Measurements from ENCODE around the gene SAMSN1. TPM values are rescaled to one million over a fixed set of nuclear protein-coding genes. Genes with fewer than 3 reads are reported as not detected.
A peak's percentile ranks its signal among the peaks of the same experiment; 100 is the strongest.

The SAMSN1 gene
- total RNA-seq, 4 donors from 2014 or later, result 1.6 to 9.5 (median 5.2) TPM

GRCh38 chr21:14535702-14536101 lies 10.4 kb downstream of the SAMSN1 start:
- Histone ChIP-seq H3K4me3 (no peak overlapping the region), H3K9me3 (no peaks in the 10 kb centered on the region), H3K27ac (no peak overlapping the region), H3K36me3 (no peaks in the 10 kb centered on the region), H3K4me1 (no peaks in the 10 kb centered on the region), H3K27me3 (no peaks in the 10 kb centered on the region)
- no peak for DNase-seq
- TF ChIP-seq EP300 (IDR thresholded peaks at IDR 0.05; ENCODE audit: low read depth) (no peak), POLR2AphosphoS5 (IDR thresholded peaks at IDR 0.05) (no peak), CTCF (IDR thresholded peaks at IDR 0.05) (no peak), POLR2A (IDR thresholded peaks at IDR 0.05) (no peak)
- in situ Hi-C loops (cut with MboI; ENCODE audit: low pct_ligation_motif_present in 1 of 4, low pct_unique_long_range_greater_than_20kb in 1 of 4, low sequenced_read_pairs in 3 of 4) (no loop called here), intact Hi-C loops (cut with DNase I; ENCODE audit: low total_unique reads) (no loop called here)

- H3K9me3 ChIP-seq, result no peaks in the 10 kb centered on the region
- no peak overlapping the region for H3K4me3 ChIP-seq
- no peaks in the 10 kb centered on the region for H3K36me3 ChIP-seq
- in situ Hi-C loops (cut with MboI; ENCODE audit: low pct_ligation_motif_present in 1 of 4, low pct_unique_long_range_greater_than_20kb in 1 of 4, low sequenced_read_pairs in 3 of 4) (no loop called here), intact Hi-C loops (cut with DNase I; ENCODE audit: low total_unique reads) (no loop called here)
- H3K27me3 ChIP-seq, result no peaks in the 10 kb centered on the region
- 73 to 80% methylated on average over 6 of the region's 6 CpGs for WGBS, 2 donors (ENCODE audit: low coverage in 1 of 2)
- no peak for DNase-seq
- no peaks in the 10 kb centered on the region for H3K4me1 ChIP-seq
- TF ChIP-seq POLR2A (IDR thresholded peaks at IDR 0.05) (no peak), EP300 (IDR thresholded peaks at IDR 0.05; ENCODE audit: low read depth) (no peak), POLR2AphosphoS5 (IDR thresholded peaks at IDR 0.05) (no peak), CTCF (IDR thresholded peaks at IDR 0.05) (no peak)
- peak overlapping the region; percentile 43 to 59 (median 50) for H3K27ac ChIP-seq
Observed at GRCh38 chr21:14533499-14534428, 12.4 kb downstream of the SAMSN1 start.

- Histone ChIP-seq H3K36me3 (no peaks in the 10 kb centered on the region), H3K9me3 (no peaks in the 10 kb centered on the region), H3K4me1 (no peaks in the 10 kb centered on the region), H3K27ac (peak overlapping the region in 1 of 4 donors; percentile 6), H3K27me3 (no peaks in the 10 kb centered on the region), H3K4me3 (no peak overlapping the region)
- TF ChIP-seq POLR2A (IDR thresholded peaks at IDR 0.05) (no peak), POLR2AphosphoS5 (IDR thresholded peaks at IDR 0.05) (no peak), EP300 (IDR thresholded peaks at IDR 0.05; ENCODE audit: low read depth) (no peak), CTCF (IDR thresholded peaks at IDR 0.05) (no peak)
- DNase-seq, result no peak
- in situ Hi-C loops (cut with MboI; ENCODE audit: low pct_ligation_motif_present in 1 of 4, low pct_unique_long_range_greater_than_20kb in 1 of 4, low sequenced_read_pairs in 3 of 4), result no loop called here
- intact Hi-C loops (cut with DNase I; ENCODE audit: low total_unique reads), result no loop called here
- 77 to 80% methylated on average over 2 to 3 of the region's 3 CpGs for WGBS, 2 donors (ENCODE audit: low coverage in 1 of 2)
Observed at GRCh38 chr21:14531757-14532316, 14.3 kb downstream of the SAMSN1 start.

- intact Hi-C loops (cut with DNase I; ENCODE audit: low total_unique reads), result no loop called here
- in situ Hi-C loops (cut with MboI; ENCODE audit: low pct_ligation_motif_present in 1 of 4, low pct_unique_long_range_greater_than_20kb in 1 of 4, low sequenced_read_pairs in 3 of 4), result no loop called here
- Histone ChIP-seq H3K36me3 (no peaks in the 10 kb centered on the region), H3K27ac (no peak overlapping the region), H3K27me3 (no peaks in the 10 kb centered on the region), H3K4me1 (no peaks in the 10 kb centered on the region), H3K4me3 (no peak overlapping the region), H3K9me3 (no peaks in the 10 kb centered on the region)
- no peak for DNase-seq
- 72 to 82% methylated on average over 2 of the region's 2 CpGs for WGBS, 2 donors (ENCODE audit: low coverage in 1 of 2)
- no peak for TF ChIP-seq POLR2AphosphoS5 (IDR thresholded peaks at IDR 0.05)
- no peak for TF ChIP-seq CTCF (IDR thresholded peaks at IDR 0.05)
- TF ChIP-seq EP300 (IDR thresholded peaks at IDR 0.05; ENCODE audit: low read depth), result no peak
- no peak for TF ChIP-seq POLR2A (IDR thresholded peaks at IDR 0.05)
Observed at GRCh38 chr21:14530592-14530991, 15.5 kb downstream of the SAMSN1 start.
